HG03103 (cell line): Measurements from ENCODE around the gene RASGRP3.
"Not testable (repeated sequence)": the region's sequence is repeated elsewhere in the genome, so short reads cannot be mapped to it uniquely, and the experiment has no call there.

ENCODE experiments used
- ATAC-seq: cut with Tn5 transposase; IDR thresholded peaks from one replicate; pipeline ENCODE4 v1.9.1; 2021; ENCODE audit warnings: low read depth; ENCODE audit not compliant: unreplicated experiment

RASGRP3 gene

GRCh38 chr2:33452545-33452944 is 23.9 kb upstream of the RASGRP3 start:
- no peak for ATAC-seq

GRCh38 chr2:33453905-33454479 is 22.5 kb upstream of the RASGRP3 start:
- ATAC-seq = no peak

DNA sequence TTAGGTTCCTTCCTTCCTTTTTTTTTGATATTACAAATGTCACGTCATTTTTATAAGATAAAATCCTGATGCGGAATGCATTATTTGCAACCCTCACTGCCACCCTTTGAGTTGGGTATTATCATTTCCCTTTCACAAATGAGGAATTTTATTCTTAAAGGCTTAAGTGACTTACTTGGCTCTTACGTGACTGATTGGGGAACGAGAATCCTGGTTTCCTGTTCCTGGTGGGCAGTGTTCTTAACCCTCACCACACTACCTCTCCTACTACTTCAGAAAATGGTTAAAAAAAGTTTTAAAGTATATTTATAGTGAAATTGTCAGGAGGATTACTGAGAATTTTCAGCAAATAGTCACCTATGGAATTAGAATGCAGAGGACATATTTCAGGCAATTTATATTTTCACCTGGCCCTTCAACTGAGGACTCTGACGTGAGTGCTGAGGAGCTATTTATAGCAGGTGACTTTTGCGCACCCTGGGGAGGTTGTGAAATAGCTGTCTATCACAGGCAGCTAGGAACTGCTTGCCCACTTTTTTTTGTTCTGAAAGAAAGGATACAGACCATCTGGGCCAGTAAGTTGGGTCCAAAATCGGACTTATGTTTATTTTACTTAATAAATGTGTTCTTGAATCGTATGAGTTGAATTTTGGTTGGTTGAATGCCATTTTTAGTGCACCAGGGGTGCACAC is 18.7 kb upstream of the RASGRP3 start:
- ATAC-seq = peak; percentile 60

- no peak for ATAC-seq
These were observed 18.1 kb upstream of the RASGRP3 start for GRCh38 chr2:33458248-33458819.

DNA sequence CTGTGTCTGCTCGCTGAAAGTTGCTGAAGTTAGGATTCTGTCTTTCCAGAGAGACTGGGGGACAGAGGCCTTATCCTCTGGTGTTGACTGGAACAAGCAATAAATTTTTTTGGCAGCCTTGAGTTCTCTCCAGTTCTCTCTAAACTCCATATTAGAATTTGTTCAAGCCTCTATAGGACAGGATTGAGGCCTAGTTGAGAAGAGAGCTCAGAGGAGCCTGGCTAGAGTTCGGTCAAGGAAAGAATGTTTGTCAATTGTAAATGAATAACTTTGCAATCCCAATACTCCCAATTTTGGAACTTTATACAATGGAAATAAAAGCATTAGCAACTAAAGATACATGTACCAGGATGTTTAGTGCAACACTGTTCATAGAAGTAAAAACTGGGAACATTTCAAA is 16.7 kb upstream of the RASGRP3 start:
- ATAC-seq = no peak

GRCh38 chr2:33462512-33462911 is 13.9 kb upstream of the RASGRP3 start:
- not testable (repeated sequence) for ATAC-seq

GRCh38 chr2:33467413-33467812 is 9.0 kb upstream of the RASGRP3 start:
- no peak for ATAC-seq

DNA sequence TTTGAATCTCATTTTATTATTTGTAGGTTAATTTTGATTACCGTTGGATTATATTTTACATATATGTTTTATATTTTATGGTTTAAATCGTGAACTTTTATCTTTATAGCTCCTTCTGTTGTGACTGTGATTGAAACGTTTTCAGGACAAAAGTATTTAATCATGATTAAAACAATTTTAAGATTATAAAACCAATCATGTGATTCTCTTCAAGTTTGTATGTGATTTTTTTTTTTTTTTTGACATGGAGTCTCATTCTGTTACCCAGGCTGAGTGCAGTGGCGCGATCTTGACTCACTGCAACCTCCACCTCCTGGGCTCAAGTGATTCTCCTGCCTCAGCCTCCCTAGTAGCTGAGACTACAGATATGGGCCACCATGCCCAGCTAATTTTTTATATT is 7.2 kb upstream of the RASGRP3 start:
- ATAC-seq = no peak

DNA sequence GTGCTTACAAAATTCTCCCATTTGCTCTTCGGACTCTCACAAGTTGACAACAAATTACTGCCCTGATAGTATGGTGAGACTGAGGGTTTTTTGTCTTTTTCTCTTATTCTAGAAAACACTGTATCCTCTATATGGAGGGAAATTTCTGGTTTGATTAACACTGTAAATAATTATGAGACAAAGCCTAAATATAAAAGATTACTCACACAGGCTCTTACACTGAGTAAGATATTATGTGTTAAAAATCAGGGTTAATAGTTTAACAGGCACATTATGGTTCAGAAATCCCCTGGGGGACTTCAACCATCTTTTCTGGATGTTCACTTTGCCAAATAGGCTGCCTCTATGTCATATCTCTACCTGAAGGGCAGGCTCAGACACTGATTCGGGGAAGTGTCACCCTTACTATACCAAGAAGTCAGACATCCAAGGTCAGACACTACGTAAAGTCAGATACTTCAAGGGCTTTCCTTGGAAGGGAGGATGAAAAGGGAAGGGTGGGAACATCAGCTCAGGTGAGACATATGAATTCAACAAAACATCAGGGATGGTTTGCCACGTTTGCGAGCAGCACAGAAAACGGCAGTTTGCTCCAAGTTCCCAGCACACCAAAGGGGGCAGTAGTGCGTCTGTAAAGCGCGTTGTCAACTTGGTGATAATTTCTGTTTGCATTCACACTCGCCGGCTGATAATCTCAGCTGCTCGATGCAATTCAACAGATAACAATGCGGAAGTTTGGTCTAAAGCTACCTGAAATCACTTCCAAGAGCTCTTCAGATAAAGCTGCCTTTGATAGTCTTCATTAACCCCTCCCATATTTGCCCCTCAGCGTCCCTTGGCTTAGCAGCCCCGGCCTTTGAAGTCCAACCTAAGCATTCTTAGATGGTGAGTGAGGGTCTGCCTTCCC is 972 bp upstream of the RASGRP3 start:
- peak; percentile 43 for ATAC-seq

- ATAC-seq = no peak
These were observed 343 bp downstream of the RASGRP3 start for GRCh38 chr2:33476793-33477190.

DNA sequence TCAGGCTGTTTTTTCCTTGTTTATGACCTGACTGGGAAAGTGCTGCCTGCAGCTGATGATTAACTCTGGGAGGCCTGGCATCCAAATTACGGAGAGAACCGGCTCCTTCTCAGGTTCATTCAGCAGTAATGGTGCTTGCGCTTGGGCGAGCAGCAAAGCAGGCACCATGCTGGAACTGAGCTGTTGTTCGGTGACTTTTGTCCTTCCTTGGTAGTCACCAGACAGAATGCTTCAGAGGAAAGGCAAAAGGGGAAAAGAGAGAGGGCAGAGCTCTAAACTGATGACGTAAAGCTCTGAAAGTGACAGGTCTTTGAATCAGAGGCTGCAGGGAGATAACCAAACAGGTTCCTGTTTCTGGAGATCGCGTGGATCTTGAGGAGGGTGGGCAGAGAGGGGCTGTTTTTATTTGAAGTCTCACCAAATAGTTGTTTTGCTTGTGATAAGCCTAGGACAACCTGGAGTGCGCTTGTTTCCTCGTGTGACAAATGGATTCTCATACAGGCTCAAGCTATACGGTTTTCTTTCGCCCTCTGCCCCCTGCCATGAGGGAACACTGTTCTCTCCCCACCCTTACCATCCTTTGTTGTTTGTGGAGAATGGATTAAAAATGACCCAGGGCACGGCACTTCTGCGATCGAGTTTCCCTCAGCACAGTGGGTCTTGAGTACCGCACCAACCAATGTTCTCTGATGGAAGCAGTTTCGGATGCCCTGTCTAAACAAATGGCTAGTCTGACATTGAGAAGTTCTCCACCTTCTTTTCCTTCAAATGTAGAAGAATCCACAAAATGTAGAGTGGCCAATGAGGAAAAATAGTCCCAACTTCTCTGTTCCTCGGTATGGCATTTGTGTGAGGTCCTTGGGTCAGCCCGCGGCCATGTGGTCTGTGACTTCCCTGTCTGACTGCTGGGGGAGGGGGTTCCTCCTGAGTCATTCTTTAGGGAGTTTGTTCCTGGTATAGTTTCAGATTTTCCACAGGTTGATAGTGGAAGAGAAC is 1.3 kb downstream of the RASGRP3 start:
- ATAC-seq = peak; percentile 33

- no peak for ATAC-seq
These were observed 2.7 kb downstream of the RASGRP3 start for GRCh38 chr2:33478968-33479731.

DNA sequence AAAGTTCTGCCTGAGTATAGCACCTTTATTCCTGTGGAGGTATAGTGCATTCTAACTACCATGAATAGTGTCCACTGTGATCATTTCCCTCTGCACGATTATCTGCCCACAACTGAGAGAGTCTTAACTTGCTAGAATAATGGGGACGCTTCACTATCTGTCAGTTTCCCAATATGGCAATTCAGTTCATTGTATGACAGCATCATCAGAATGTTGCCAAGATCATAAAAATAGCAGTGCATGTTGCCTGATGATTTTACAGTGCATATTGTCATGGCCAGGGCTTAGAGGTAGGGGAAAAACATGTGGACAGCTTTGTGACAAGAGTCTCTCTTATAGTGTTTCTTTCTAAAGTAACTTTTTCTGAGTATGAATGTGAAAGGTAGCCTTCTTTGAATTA is 6.1 kb downstream of the RASGRP3 start:
- ATAC-seq = no peak

GRCh38 chr2:33484042-33484621 is 7.7 kb downstream of the RASGRP3 start:
- no peak for ATAC-seq

DNA sequence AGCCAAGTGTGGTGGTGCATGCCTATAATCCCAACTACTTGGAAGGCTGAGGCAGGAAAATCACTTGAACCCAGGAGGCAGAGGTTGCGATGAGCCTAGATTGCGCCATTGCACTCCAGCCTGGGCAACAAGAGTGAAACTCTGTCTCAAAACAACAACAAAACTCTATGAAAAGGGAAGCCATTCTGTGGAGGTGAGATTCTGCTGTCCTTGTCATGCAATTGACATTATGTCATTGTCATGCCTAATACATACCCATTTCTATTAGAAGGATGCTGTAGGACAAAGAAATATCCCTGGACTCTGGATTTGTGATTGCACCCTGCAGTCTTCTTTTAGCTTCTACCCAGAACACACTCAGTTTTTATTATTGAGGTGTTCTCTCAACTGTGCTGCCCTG is 8.6 kb downstream of the RASGRP3 start:
- no peak for ATAC-seq

DNA sequence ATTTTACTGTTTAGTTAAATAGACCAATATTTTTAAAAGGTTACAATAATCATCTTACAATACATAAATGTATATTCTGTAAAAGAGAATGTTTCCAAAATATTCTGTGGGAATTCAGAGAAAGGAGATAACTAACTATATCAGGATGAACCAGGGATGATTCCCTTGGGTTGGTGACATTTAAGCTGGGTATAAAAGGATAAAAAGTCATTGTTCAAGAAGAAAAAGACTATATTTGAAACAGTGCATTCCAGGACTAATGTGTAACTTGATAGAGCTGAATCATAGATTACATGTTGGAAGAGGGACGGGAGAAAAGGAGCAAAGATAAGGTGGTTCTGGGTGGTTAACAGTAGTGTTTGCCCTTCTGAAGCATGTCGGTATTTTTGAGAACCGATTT is 10.1 kb downstream of the RASGRP3 start:
- no peak for ATAC-seq

DNA sequence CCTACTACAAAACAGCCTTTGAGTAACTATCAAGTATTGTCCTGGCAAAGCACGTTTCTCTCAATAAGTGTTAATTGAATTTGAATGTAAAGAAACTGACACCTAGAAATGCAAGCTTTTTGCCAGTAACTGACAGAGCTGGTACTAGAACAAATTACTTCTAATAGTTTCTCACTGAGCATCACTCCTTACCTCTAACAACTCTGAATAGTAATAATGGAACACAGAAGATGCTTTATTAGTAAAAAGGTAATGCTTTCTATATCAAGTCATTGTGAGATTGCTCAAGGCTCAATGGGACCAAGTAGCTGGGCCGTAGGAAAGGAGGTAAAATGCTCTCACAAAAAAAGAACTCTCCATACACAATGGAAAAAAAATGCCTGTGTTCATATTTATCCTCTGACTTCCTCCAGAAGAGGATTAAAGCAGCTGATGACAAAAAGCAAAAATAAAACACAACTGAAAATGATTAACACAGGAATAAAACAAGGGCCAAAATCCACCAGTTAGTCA is 11.8 kb downstream of the RASGRP3 start:
- ATAC-seq = peak; percentile 37

DNA sequence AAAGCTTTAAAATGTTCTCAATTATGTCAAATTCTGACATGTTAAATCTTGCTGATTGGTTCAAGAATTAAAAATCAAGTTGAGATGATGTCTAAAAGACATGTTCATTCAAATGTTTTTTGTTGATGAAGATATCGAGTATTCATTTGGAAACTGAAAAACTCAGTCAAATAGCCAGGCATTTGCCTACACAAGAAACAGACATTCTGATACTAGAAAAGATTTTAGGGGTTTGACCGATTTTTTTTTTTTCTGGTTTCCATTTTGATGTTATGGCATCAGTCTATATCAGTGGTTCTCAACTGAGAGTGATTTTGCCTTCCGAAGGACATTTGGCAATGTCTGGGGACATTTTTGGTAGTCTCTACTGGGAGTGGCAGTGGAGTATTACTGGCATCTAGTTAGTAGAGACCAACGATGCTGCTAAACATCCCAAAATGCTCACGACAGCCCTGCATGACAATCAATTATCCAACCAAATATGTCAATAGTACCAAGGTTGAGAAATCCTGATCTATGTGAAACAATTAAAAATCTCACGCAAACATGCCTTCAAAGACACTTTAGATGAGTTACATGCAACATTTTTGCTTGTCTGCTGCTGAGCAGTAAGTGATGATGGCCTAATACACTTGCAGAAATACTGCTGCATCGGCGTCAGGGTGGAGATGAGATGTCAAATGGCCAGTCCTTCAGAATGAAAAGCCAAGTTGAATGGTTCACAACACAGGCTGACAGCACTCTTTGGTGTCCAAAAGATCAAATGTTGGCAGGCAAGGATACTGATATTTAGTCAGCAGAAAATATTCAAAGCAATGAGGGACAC is 12.5 kb downstream of the RASGRP3 start:
- peak; percentile 57 for ATAC-seq
